H1 (cell line): Measurements from ENCODE around the gene FBN3. TPM values are rescaled to one million over a fixed set of nuclear protein-coding genes. Genes with fewer than 3 reads are reported as not detected.

Experiments used
- BRCA1 ChIP-seq: IDR thresholded peaks from 2 replicates; pipeline ENCODE4 v1.6.1; 2012; ENCODE audit warnings: low read depth, low read length, improper control_type of control experiment
- JUN ChIP-seq: IDR thresholded peaks from 2 replicates; pipeline ENCODE4 v1.6.1; 2011; ENCODE audit warnings: low read depth, mild to moderate bottlenecking, improper control_type of control experiment, low read length
- POLR2AphosphoS5 ChIP-seq: IDR thresholded peaks from 2 replicates; pipeline ENCODE4 v1.6.1; 2011; ENCODE audit warnings: low read depth, low read length
- RNF2 ChIP-seq: fragments of 200-900, 300-1000 bp; sonication (generic); IDR thresholded peaks from 2 replicates; pipeline ENCODE4 v1.7.1; 2016; ENCODE audit warnings: borderline replicate concordance, low read depth, mild to moderate bottlenecking, antibody characterized with exemption, low read length; ENCODE audit not compliant: poor library complexity, severe bottlenecking; ENCODE audit errors: missing control alignments
- polyA plus RNA-seq, 7 experiments: library from polyadenylated mRNA; depleted of rRNA in 3 of 7; stranded (reverse) in 5 of 7; unstranded in 2 of 7; fragments of >200 nt in 5 of 7; fragments of 200-250 nt in 2 of 7; gene quantifications; 1 replicate in 5 of 7; 2 replicates in 1 of 7; 4 replicates in 1 of 7; pipeline versions ENCODE4 v1.2.1 to v1.2.3, GENCODE V29; 2011 to 2013; ENCODE audit warnings: missing spikeins in 2 of 7, mixed read lengths in 2 of 7
- total RNA-seq: library from RNA; stranded (reverse); fragmentation: NEBNext Ultra II Directional; extraction: Animal tissue kit (Norgen Biotek cat#: 25700); gene quantifications from 2 replicates; pipeline ENCODE4 v1.2.1, GENCODE V29; 2021
- TF ChIP-seq, protein P1 (sequence below): IDR thresholded peaks from 2 replicates; pipeline ENCODE4 v1.6.1; 2012; ENCODE audit warnings: inconsistent platforms
- TF ChIP-seq, protein P2 (sequence below): IDR thresholded peaks from 2 replicates; pipeline ENCODE4 v1.6.1; 2012; ENCODE audit warnings: low read length, inconsistent platforms
- TF ChIP-seq, protein P3 (sequence below): IDR thresholded peaks from 2 replicates; pipeline ENCODE4 v1.6.1; 2012; ENCODE audit warnings: inconsistent platforms

The FBN3 gene
- total and polyA plus RNA-seq, 2 of the 8 experiments (the other 6 are each of a cell fraction or from before 2014, with no cell fraction given), result 37.1 to 38.7 TPM

DNA sequence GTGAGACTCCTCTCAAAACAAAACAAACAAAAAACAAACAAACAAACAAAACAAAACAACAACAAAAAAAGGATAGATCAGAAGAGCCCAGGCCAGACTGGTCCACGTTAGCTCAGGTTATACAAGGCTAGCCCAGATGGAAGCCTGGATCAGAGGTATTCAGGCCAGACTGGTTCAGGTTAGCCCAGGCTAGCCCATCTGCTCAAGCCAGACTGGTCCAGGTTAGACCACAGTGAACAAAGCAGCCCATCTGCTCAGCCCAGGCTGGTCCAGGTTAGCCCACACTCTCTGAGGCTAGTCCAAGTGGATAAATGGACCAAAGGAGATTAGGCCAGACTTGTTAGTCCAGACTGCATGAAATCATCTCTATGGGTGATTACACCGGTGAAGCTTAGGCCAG lies 55.7 kb downstream of the FBN3 start (continued):
- TF ChIP-seq, protein P1, sequence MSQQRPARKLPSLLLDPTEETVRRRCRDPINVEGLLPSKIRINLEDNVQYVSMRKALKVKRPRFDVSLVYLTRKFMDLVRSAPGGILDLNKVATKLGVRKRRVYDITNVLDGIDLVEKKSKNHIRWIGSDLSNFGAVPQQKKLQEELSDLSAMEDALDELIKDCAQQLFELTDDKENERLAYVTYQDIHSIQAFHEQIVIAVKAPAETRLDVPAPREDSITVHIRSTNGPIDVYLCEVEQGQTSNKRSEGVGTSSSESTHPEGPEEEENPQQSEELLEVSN, result no peak
- no peak for TF ChIP-seq POLR2AphosphoS5
- TF ChIP-seq JUN, result no peak
- TF ChIP-seq, protein P2, sequence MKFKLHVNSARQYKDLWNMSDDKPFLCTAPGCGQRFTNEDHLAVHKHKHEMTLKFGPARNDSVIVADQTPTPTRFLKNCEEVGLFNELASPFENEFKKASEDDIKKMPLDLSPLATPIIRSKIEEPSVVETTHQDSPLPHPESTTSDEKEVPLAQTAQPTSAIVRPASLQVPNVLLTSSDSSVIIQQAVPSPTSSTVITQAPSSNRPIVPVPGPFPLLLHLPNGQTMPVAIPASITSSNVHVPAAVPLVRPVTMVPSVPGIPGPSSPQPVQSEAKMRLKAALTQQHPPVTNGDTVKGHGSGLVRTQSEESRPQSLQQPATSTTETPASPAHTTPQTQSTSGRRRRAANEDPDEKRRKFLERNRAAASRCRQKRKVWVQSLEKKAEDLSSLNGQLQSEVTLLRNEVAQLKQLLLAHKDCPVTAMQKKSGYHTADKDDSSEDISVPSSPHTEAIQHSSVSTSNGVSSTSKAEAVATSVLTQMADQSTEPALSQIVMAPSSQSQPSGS, result no peak
- TF ChIP-seq, protein P3, sequence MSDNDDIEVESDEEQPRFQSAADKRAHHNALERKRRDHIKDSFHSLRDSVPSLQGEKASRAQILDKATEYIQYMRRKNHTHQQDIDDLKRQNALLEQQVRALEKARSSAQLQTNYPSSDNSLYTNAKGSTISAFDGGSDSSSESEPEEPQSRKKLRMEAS, result no peak
- no peak for TF ChIP-seq BRCA1
- TF ChIP-seq RNF2, result no peak
